OCI-LY7 (cell line): ENCODE data around the gene SMO. TPM values are rescaled to one million over a fixed set of nuclear protein-coding genes. Genes with fewer than 3 reads are reported as not detected.

Experiments used
- BruUV-seq: library from RNA; stranded (reverse); fragments of 400-500 nt; replicated peaks from 2 replicates; lab custom pipeline; 2021; lab: Mats Ljungman, UMichigan
- CTCF ChIA-PET: fragments of 300-600 bp; sonication (Branson Sonifier 250); formaldehyde crosslinking; loops from one replicate; lab custom pipeline; 2022; ENCODE audit warnings: antibody characterized with exemption; ENCODE audit not compliant: unreplicated experiment; lab: Charles Lee
- POLR2A ChIA-PET: fragments of 300-600 bp; sonication (Branson Sonifier 250); formaldehyde crosslinking; loops from one replicate; lab custom pipeline; 2022; ENCODE audit warnings: antibody characterized with exemption; lab: Charles Lee
- DNase-seq: peaks from one replicate; pipeline ENCODE4 v3.0.0-alpha.2; 2015; ENCODE audit warnings: low spot score
- H2AFZ ChIP-seq: fragments of 200-600 bp; sonication (generic), shearing (Covaris generic); 2 replicates; pipeline ENCODE4 v1.6.1; 2014; ENCODE audit warnings: mild to moderate bottlenecking, antibody characterized with exemption, low read length, moderate library complexity
- H3K27ac ChIP-seq: fragments of 200-600 bp; sonication (generic); 2 replicates; pipeline ENCODE4 v1.5.1; 2014; ENCODE audit warnings: mixed run types, low read depth, mild to moderate bottlenecking, moderate library complexity, low read length, inconsistent platforms; ENCODE audit not compliant: poor library complexity, severe bottlenecking
- H3K36me3 ChIP-seq: fragments of 200-600 bp; sonication (generic); 2 replicates; pipeline ENCODE4 v1.6.1; 2014; ENCODE audit warnings: mild to moderate bottlenecking, antibody characterized with exemption, low read length, moderate library complexity, mixed read lengths; ENCODE audit not compliant: insufficient read depth
- H3K4me1 ChIP-seq: fragments of 200-600 bp; sonication (generic); 2 replicates; pipeline ENCODE4 v1.5.1; 2014; ENCODE audit warnings: mild to moderate bottlenecking, low read length; ENCODE audit not compliant: insufficient read depth, poor library complexity, severe bottlenecking
- H3K4me2 ChIP-seq: fragments of 200-600 bp; sonication (generic); 2 replicates; pipeline ENCODE4 v1.6.1; 2014; ENCODE audit warnings: mild to moderate bottlenecking, low read length
- H3K4me3 ChIP-seq: fragments of 200-600 bp; sonication (generic); 2 replicates; pipeline ENCODE4 v1.5.1; 2014; ENCODE audit warnings: mild to moderate bottlenecking, low read depth, low read length; ENCODE audit not compliant: poor library complexity, severe bottlenecking
- H3K79me2 ChIP-seq: fragments of 200-600 bp; sonication (generic); 2 replicates; pipeline ENCODE4 v1.6.1; 2016; ENCODE audit warnings: low read depth, mild to moderate bottlenecking, low read length, moderate library complexity, mixed read lengths; ENCODE audit not compliant: insufficient read depth
- H3K9me2 ChIP-seq: fragments of 200-600 bp; sonication (generic); 2 replicates; pipeline ENCODE4 v1.6.1; 2016; ENCODE audit warnings: mild to moderate bottlenecking, low read length, mixed read lengths; ENCODE audit not compliant: insufficient read depth
- H3K9me3 ChIP-seq: fragments of 200-600 bp; sonication (generic); 2 replicates; pipeline ENCODE4 v1.6.1; 2014; ENCODE audit warnings: mild to moderate bottlenecking, mixed run types, low read length, mixed read lengths
- H4K20me1 ChIP-seq: fragments of 200-600 bp; sonication (generic); 2 replicates; pipeline ENCODE4 v1.6.1; 2014; ENCODE audit warnings: mild to moderate bottlenecking, antibody characterized with exemption, low read length, moderate library complexity, mixed read lengths; ENCODE audit not compliant: insufficient read depth
- EZH2phosphoT487 ChIP-seq: fragments of 200-600 bp; sonication (generic); IDR thresholded peaks from 2 replicates; pipeline ENCODE4 v1.6.1; 2018; ENCODE audit warnings: low read depth, borderline replicate concordance, mild to moderate bottlenecking, mixed run types, antibody characterized with exemption, low read length, moderate library complexity, mixed read lengths
- intact Hi-C: fragments of 100-400 bp; cut with micrococcal nuclease; formaldehyde crosslinking; loops from one replicate; pipeline ENCODE4 v1.10.0; 2022; ENCODE audit not compliant: unreplicated experiment
- total RNA-seq, 2 experiments: library from RNA; depleted of rRNA in 1 of 2; stranded (reverse); fragments of >200 nt in 1 of 2; shearing (Covaris generic) in 1 of 2; gene quantifications; 2 replicates each; pipeline ENCODE4 v1.2.3, GENCODE V29; 2014 to 2022
- TF ChIP-seq, protein P1 (sequence below): fragments of 200-600 bp; sonication (generic); conservative IDR thresholded peaks from 2 replicates; pipeline ENCODE4 v1.5.1; 2014; ENCODE audit warnings: mild to moderate bottlenecking, antibody characterized with exemption, low read length, moderate library complexity, mixed read lengths

SMO gene
- total RNA-seq, 2 experiments from 2014 or later, result 0.17 to 0.25 TPM

DNA sequence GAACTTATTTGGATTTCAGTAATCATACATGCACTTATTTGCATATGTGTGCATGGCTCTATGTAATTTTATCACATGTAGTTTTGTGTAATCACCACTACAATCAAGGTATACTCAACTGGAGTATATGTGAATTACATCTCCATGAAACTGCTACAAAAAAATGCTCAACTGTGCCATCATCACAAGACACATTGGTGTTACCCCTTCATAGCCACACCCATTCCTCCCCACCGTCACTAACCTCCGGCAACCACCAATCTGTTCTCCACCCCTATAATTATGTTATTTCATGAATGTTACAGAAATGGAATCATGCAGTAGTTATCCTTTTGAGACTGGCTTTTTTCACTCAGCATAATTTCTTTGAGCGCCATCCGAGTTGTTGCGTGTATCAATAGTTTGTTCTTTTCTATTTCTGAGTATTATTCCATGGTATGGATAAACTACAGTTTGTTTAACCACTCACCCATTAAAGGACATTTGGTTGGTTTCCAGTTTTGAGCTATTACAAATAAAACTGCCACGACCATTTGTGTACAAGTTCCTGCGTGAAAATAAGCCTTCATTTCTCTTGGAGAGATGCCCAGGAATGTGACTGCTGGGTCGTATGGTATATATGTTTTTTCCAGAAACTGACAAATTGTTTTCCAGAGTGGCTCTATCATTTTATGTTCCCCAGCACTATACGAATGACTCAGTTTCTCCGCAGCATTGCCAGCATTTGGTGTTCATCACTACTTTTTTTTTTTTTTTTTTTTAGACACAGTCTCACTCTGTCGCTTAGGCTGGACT lies 11.3 kb upstream of the SMO start:
- no peaks in the 10 kb centered on the region for H3K36me3 ChIP-seq
- no peak overlapping the region for H3K4me2 ChIP-seq
- H3K4me1 ChIP-seq, result no peaks in the 10 kb centered on the region
- H3K4me3 ChIP-seq, result no peak overlapping the region
- no peaks in the 10 kb centered on the region for H3K9me2 ChIP-seq
- DNase-seq, result no peak
- TF ChIP-seq, protein P1, sequence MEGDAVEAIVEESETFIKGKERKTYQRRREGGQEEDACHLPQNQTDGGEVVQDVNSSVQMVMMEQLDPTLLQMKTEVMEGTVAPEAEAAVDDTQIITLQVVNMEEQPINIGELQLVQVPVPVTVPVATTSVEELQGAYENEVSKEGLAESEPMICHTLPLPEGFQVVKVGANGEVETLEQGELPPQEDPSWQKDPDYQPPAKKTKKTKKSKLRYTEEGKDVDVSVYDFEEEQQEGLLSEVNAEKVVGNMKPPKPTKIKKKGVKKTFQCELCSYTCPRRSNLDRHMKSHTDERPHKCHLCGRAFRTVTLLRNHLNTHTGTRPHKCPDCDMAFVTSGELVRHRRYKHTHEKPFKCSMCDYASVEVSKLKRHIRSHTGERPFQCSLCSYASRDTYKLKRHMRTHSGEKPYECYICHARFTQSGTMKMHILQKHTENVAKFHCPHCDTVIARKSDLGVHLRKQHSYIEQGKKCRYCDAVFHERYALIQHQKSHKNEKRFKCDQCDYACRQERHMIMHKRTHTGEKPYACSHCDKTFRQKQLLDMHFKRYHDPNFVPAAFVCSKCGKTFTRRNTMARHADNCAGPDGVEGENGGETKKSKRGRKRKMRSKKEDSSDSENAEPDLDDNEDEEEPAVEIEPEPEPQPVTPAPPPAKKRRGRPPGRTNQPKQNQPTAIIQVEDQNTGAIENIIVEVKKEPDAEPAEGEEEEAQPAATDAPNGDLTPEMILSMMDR, result no peak
- TF ChIP-seq EZH2phosphoT487, result no peak
- ChIA-PET CTCF (no interaction called here), POLR2A (interaction anchor here (0.7 to 1.1 kb wide), 2 partner anchors 33 to 199 kb away, joined by 3 to 6 read pairs; no protein-coding TSS in a partner anchor)
- no peak overlapping the region for H2AFZ ChIP-seq
- BruUV-seq, result no TSS peak
- H3K9me3 ChIP-seq, result no peaks in the 10 kb centered on the region
- intact Hi-C loops, result no loop called here
- no peak overlapping the region for H3K27ac ChIP-seq
- no peaks in the 10 kb centered on the region for H4K20me1 ChIP-seq
- no peaks in the 10 kb centered on the region for H3K79me2 ChIP-seq

DNA sequence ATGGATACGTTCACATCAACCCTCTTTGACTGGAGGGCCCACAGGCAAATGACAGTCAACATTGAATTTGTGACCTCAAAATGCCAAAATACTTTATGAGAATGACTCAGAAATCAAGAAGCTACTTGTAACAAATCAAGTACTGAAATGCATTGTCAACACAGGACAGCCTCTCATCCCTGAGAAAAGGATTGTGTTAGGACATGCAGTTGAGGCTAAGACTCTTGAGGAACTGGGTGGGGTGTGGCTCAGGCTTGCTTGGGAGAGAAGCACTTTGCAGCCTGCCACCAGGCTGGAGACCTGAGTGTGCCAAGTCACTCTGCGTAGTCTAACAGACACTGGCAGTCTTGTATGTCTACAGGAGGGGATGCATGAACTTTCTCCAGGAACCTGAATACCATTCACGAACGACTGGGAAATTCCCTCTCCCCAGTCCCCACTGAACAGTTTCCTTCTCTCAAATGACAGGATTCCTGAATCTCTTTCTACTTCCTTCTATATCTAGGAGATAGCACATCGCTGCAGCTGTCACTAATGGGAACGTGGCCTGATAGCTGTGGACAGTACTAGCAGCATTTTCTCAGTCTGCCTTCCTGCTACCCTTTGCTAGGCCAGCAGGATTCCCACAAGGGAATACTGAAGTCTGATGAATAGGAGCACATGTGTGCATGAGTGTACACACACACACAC lies 3.3 kb upstream of the SMO start:
- ChIA-PET CTCF (no interaction called here), POLR2A (no interaction called here)
- H2AFZ ChIP-seq, result no peak overlapping the region
- H3K4me2 ChIP-seq, result no peak overlapping the region
- H4K20me1 ChIP-seq, result no peaks in the 10 kb centered on the region
- intact Hi-C loops, result no loop called here
- BruUV-seq, result no TSS peak
- no peaks in the 10 kb centered on the region for H3K9me3 ChIP-seq
- H3K79me2 ChIP-seq, result no peaks in the 10 kb centered on the region
- H3K27ac ChIP-seq, result no peak overlapping the region
- H3K36me3 ChIP-seq, result no peaks in the 10 kb centered on the region
- no peak for DNase-seq
- TF ChIP-seq EZH2phosphoT487, result no peak
- TF ChIP-seq, protein P1, result no peak
- H3K4me1 ChIP-seq, result peaks cover 14% of the 10 kb centered on the region
- no peaks in the 10 kb centered on the region for H3K9me2 ChIP-seq
- no peak overlapping the region for H3K4me3 ChIP-seq
